Panc1 (cell line): ENCODE measurements around the gene TMEM39A. TPM values are rescaled to one million over a fixed set of nuclear protein-coding genes. Genes with fewer than 3 reads are reported as not detected.

Source experiments
- ATAC-seq: fragments of 200-7000 bp; cut with Tn5 transposase; 2 replicates; pipeline ENCODE4 v1.9.1; 2020; ENCODE audit warnings: mild to moderate bottlenecking, moderate library complexity
- BruUV-seq: library from RNA; stranded (reverse); fragments of 400-500 nt; replicated peaks from 2 replicates; lab custom pipeline; 2021; lab: Mats Ljungman, UMichigan
- CTCF ChIA-PET: fragments of 300-600 bp; sonication (Branson Sonifier 250); formaldehyde crosslinking; loops from one replicate; lab custom pipeline; 2022; ENCODE audit warnings: antibody characterized with exemption; lab: Charles Lee
- POLR2A ChIA-PET: fragments of 300-600 bp; sonication (Branson Sonifier 250); formaldehyde crosslinking; loops from one replicate; lab custom pipeline; 2022; ENCODE audit warnings: antibody characterized with exemption; lab: Charles Lee
- DNase-seq: peaks from one replicate; pipeline ENCODE4 v3.0.0-alpha.2; 2010; ENCODE audit warnings: low read depth, low spot score
- H3K27ac ChIP-seq: 2 replicates; pipeline ENCODE4 v1.5.1; 2011; ENCODE audit warnings: mild to moderate bottlenecking, low read length, inconsistent platforms
- H3K27me3 ChIP-seq: fragments of 200-500 bp; sonication (Bioruptor generic); 2 replicates; pipeline ENCODE4 v1.6.0; 2014; ENCODE audit warnings: low read length, inconsistent platforms; ENCODE audit not compliant: control insufficient read depth, insufficient read depth
- H3K36me3 ChIP-seq: fragments of 200-500 bp; sonication (Bioruptor generic); 2 replicates; pipeline ENCODE4 v1.5.1; 2014; ENCODE audit warnings: inconsistent platforms, mild to moderate bottlenecking, low read length, moderate library complexity; ENCODE audit not compliant: control insufficient read depth, insufficient read depth
- H3K4me1 ChIP-seq: 2 replicates; pipeline ENCODE4 v1.5.1; 2011; ENCODE audit warnings: inconsistent platforms, mild to moderate bottlenecking, low read length, moderate library complexity; ENCODE audit not compliant: control insufficient read depth, insufficient read depth
- H3K4me3 ChIP-seq, 2 experiments: 2 replicates each; pipeline ENCODE4 v1.5.1; 2011 to 2012; ENCODE audit warnings: low read depth in 2 of 2, low read length in 2 of 2, mild to moderate bottlenecking in 2 of 2, inconsistent platforms in 1 of 2, moderate library complexity in 1 of 2
- H3K9me3 ChIP-seq: fragments of 200-500 bp; sonication (Bioruptor generic); 2 replicates; pipeline ENCODE4 v1.5.1; 2014; ENCODE audit warnings: low read depth, mild to moderate bottlenecking, inconsistent platforms, low read length, moderate library complexity; ENCODE audit not compliant: control insufficient read depth, insufficient read depth
- CTCF ChIP-seq: fragments of 450-650 bp; IDR thresholded peaks from 2 replicates; pipeline ENCODE4 v1.5.1; 2017; ENCODE audit warnings: mild to moderate bottlenecking
- POLR2AphosphoS5 ChIP-seq: IDR thresholded peaks from 2 replicates; pipeline ENCODE4 v1.6.1; 2012; ENCODE audit warnings: mild to moderate bottlenecking, low read depth, low read length, moderate library complexity
- REST ChIP-seq, 2 experiments: IDR thresholded peaks; 2 replicates each; pipeline ENCODE4 v1.6.1; 2011 to 2012; ENCODE audit warnings: low read depth in 2 of 2, control low read depth in 1 of 2, low read length in 1 of 2, mild to moderate bottlenecking in 1 of 2, moderate library complexity in 1 of 2; ENCODE audit not compliant: insufficient read depth in 1 of 2
- SIN3A ChIP-seq: IDR thresholded peaks from 2 replicates; pipeline ENCODE4 v1.6.1; 2012; ENCODE audit warnings: low read depth, mild to moderate bottlenecking, low read length, moderate library complexity, borderline replicate concordance; ENCODE audit not compliant: insufficient read depth
- TCF7L2 ChIP-seq: IDR thresholded peaks from 2 replicates; pipeline ENCODE4 v1.6.1; 2011; ENCODE audit warnings: mild to moderate bottlenecking, low read depth, low read length, inconsistent platforms
- in situ Hi-C: cut with HindIII; loops from 2 replicates; pipeline ENCODE4 v1.10.0; 2016; ENCODE audit warnings: low sequenced_read_pairs, low pct_unique_long_range_greater_than_20kb
- intact Hi-C: fragments of 100-400 bp; cut with micrococcal nuclease; formaldehyde crosslinking; loops from one replicate; pipeline ENCODE4 v1.10.0; 2022; ENCODE audit not compliant: unreplicated experiment
- total RNA-seq: library from RNA; stranded (reverse); gene quantifications from one replicate; pipeline ENCODE4 v1.2.1, GENCODE V29; 2021; ENCODE audit not compliant: unreplicated experiment

The TMEM39A gene
- total RNA-seq, 1 experiment from 2014 or later: 47.8 TPM

DNA sequence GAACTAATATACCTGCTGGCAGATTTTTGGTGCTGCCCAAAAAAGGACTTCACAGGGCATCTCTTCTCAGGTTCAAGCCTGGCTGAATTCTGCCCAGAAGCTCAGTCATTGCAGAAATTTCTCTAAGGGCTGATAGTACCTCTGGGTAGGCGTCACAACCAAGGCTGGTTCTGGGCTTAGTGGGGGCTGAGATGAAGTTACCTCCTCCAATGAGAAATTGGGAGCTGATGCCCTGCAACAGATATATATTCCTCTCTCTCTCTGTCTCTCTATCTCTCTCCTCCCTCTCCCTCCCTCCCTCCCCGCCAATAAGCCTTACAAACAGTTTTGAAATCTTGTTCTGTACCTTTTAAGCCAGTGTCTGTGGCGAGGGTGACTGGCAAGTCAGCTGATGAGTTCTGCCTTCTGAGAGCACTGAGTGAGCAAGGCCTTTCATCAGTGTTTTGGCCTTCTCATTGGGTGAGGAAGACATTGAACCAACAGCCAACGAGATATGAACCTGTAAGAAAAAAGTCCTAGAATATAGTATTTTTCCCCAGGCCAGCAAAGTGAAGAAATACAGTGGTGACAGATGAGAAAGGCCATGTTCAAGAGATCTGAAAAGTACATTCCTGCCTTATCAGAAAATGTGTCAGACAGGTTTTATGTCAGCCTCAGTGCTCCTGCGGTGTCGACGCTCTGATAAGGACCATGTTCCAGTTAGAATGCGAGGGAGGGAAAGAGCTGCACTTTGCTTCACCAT, 45.5 kb downstream of the TMEM39A start:
- POLR2A ChIA-PET: no interaction called here
- TF ChIP-seq TCF7L2 (no peak), CTCF (no peak), REST (IDR thresholded peaks at IDR 0.05; ENCODE audit: insufficient read depth in 1 of 2, low read depth in 2 of 2, low read length in 1 of 2) (no peak), SIN3A (no peak), POLR2AphosphoS5 (no peak)
- no TSS peak for BruUV-seq
- CTCF ChIA-PET: no interaction called here
- intact Hi-C loops (no loop called here), in situ Hi-C loops (no loop called here)
- no peaks in the 10 kb centered on the region for H3K27me3 ChIP-seq
- ATAC-seq (no peak), DNase-seq (no peak)
- no peaks in the 10 kb centered on the region for H3K4me1 ChIP-seq
- H3K36me3 ChIP-seq: no peaks in the 10 kb centered on the region
- no peak overlapping the region for H3K27ac ChIP-seq
- no peaks in the 10 kb centered on the region for H3K9me3 ChIP-seq
- H3K4me3 ChIP-seq: no peak overlapping the region

DNA sequence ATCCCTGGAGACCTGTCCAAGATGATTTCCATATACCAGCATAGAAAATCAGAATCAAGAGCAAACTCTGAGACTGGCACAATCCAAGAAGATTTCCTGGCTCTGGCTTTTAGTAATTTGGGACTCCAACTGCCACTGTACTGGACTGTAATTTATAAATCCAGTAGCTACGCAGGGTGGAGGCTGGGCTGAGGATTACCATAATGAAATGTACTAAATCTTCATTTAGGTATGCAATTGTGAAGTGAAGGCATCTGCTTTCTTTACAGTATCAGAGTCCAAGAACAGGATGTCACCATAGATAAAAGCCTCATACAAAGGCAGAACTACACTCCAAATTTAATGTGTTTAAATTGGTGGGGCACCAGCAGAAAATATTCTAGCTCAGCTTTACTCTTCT, 46.5 kb downstream of the TMEM39A start:
- BruUV-seq: no TSS peak
- intact Hi-C loops: no loop called here
- no peak for DNase-seq

More for the DNA sequence above, 46.5 kb downstream of the TMEM39A start:
- ChIA-PET CTCF (no interaction called here), POLR2A (no interaction called here)
- Histone ChIP-seq H3K9me3 (no peaks in the 10 kb centered on the region), H3K4me3 (no peak overlapping the region), H3K4me1 (no peaks in the 10 kb centered on the region), H3K36me3 (no peaks in the 10 kb centered on the region), H3K27ac (no peak overlapping the region), H3K27me3 (no peaks in the 10 kb centered on the region)
- in situ Hi-C loops: no loop called here
- no peak for TF ChIP-seq POLR2AphosphoS5
- TF ChIP-seq TCF7L2: no peak
- TF ChIP-seq SIN3A: no peak
- TF ChIP-seq REST (IDR thresholded peaks at IDR 0.05; ENCODE audit: insufficient read depth in 1 of 2, low read depth in 2 of 2, low read length in 1 of 2): no peak
- no peak for TF ChIP-seq CTCF
- no peak for ATAC-seq
